Mucosa of descending colon (tissue), 3 donors: ENCODE results near the gene RPH3AL. TPM values are rescaled to one million over a fixed set of nuclear protein-coding genes. Genes with fewer than 3 reads are reported as not detected.

Experiments used
- ATAC-seq: fragments of 200-7000 bp; cut with Tn5 transposase; one replicate; pipeline ENCODE4 v1.9.1; 2020; ENCODE audit warnings: mild to moderate bottlenecking, moderate library complexity
- DNase-seq, 3 donors: peaks; one replicate each; pipeline ENCODE4 v3.0.0-alpha.2; 2020
- H3K36me3 ChIP-seq: fragments of 200-600 bp; one replicate; pipeline ENCODE4 v1.8.0; 2021; ENCODE audit warnings: low read depth, mild to moderate bottlenecking
- H3K4me1 ChIP-seq: fragments of 200-600 bp; one replicate; pipeline ENCODE4 v1.8.0; 2021; ENCODE audit warnings: low read depth, mild to moderate bottlenecking
- H3K4me3 ChIP-seq: fragments of 200-600 bp; one replicate; pipeline ENCODE4 v1.8.0; 2021; ENCODE audit warnings: mild to moderate bottlenecking
- H3K9me3 ChIP-seq: fragments of 200-600 bp; one replicate; pipeline ENCODE4 v1.8.0; 2021; ENCODE audit warnings: mild to moderate bottlenecking
- CTCF ChIP-seq: fragments of 200-600 bp; IDR thresholded peaks from one replicate; pipeline ENCODE4 v1.8.0; 2022; ENCODE audit warnings: antibody characterized with exemption, mild to moderate bottlenecking
- intact Hi-C, 2 donors: fragments of 100-400 bp; cut with DNase I in 1 of 2; cut with micrococcal nuclease in 1 of 2; formaldehyde crosslinking; loops; one replicate each; pipeline versions ENCODE4 v1.11.0 to v1.11.1; 2022; cut with DNase I, micrococcal nuclease
- total RNA-seq, 3 donors: library from RNA; stranded (reverse); fragmentation: NEBNext Ultra II Directional in 2 of 3; extraction: Animal tissue kit (Norgen Biotek cat#: 25700) in 2 of 3; gene quantifications; one replicate each; pipeline versions ENCODE4 v1.2.1 to v1.2.4, GENCODE V29; 2021 to 2023
- donor health status: DM: no; HTN: no; CAD: no; lungs with moderate emphysema.
- donor health status: DM: no; HTN: no; CAD: no.
- donor health status: DM: no; HTN: yes; CAD: no.

Gene RPH3AL
- total RNA-seq, 3 donors from 2014 or later: 24.0 to 44.1 (median 36.7) TPM

GRCh38 chr17:306536-307294 is 45.9 kb downstream of the RPH3AL start:
- ATAC-seq (no peak), DNase-seq (peak in 1 of 3 donors; percentile 43)
- Histone ChIP-seq H3K9me3 (no peaks in the 10 kb centered on the region), H3K4me1 (peaks cover 6% of the 10 kb centered on the region), H3K36me3 (no peaks in the 10 kb centered on the region), H3K4me3 (no peak overlapping the region)
- no peak for TF ChIP-seq CTCF
- intact Hi-C loops: no loop called here

GRCh38 chr17:306116-306515 is 46.5 kb downstream of the RPH3AL start:
- Histone ChIP-seq H3K36me3 (no peaks in the 10 kb centered on the region), H3K4me3 (no peak overlapping the region), H3K9me3 (no peaks in the 10 kb centered on the region), H3K4me1 (peaks cover 9% of the 10 kb centered on the region)
- ATAC-seq (no peak), DNase-seq (peak in 1 of 3 donors; percentile 31)
- TF ChIP-seq CTCF: no peak
- intact Hi-C loops: no loop called here

- Histone ChIP-seq H3K9me3 (no peaks in the 10 kb centered on the region), H3K4me1 (peaks cover 9% of the 10 kb centered on the region), H3K36me3 (no peaks in the 10 kb centered on the region), H3K4me3 (no peak overlapping the region)
- ATAC-seq: peak; percentile 35
- intact Hi-C loops: no loop called here
- no peak for TF ChIP-seq CTCF
- DNase-seq: peak; percentile 35 to 72 (median 63)
These were observed 47.3 kb downstream of the RPH3AL start for GRCh38 chr17:305090-305976.

GRCh38 chr17:304461-304860 is 48.1 kb downstream of the RPH3AL start:
- H3K36me3 ChIP-seq: no peaks in the 10 kb centered on the region
- H3K4me1 ChIP-seq: peaks cover 9% of the 10 kb centered on the region
- ATAC-seq (no peak), DNase-seq (peak in 1 of 3 donors; percentile 47)
- intact Hi-C loops: no loop called here
- no peak for TF ChIP-seq CTCF
- no peak overlapping the region for H3K4me3 ChIP-seq
- H3K9me3 ChIP-seq: no peaks in the 10 kb centered on the region

- no peak overlapping the region for H3K4me3 ChIP-seq
- intact Hi-C loops: no loop called here
- no peak for ATAC-seq
These were observed 49.4 kb downstream of the RPH3AL start for GRCh38 chr17:303168-303567.

More at GRCh38 chr17:303168-303567, 49.4 kb downstream of the RPH3AL start:
- no peak for TF ChIP-seq CTCF
- peaks cover 9% of the 10 kb centered on the region for H3K4me1 ChIP-seq
- DNase-seq: peak in 1 of 3 donors; percentile 26
- H3K36me3 ChIP-seq: no peaks in the 10 kb centered on the region
- no peaks in the 10 kb centered on the region for H3K9me3 ChIP-seq
